ENCODE measurements around the gene TM7SF2. TPM values are rescaled to one million over a fixed set of nuclear protein-coding genes. Genes with fewer than 3 reads are reported as not detected.

TM7SF2 gene
- total RNA-seq (2014; rRNA removed; shearing (Covaris generic)): 31.9 and 45.2 TPM in 2 replicates

- Histone ChIP-seq H3K4me3 (ENCODE audit: insufficient read depth, low read depth, low read length) (peak within 1 kb of the TSS; percentile 87), H3K36me3 (replicated peaks; ENCODE audit: control insufficient read depth, insufficient read depth, low read length) (peaks cover 3% of the 10 kb centered on the region), H3K27me3 (ENCODE audit: control insufficient read depth, insufficient read depth, low read length) (no peaks in the 10 kb centered on the region)
- peak; percentile 99 for DNase-seq
These were observed at the start of gene TM7SF2 for GRCh38 chr11:65111744-65112545. Gene TM7SF2 (plus strand): TSS chr11:65111872. CDS start chr11:65112016, 144 bp downstream.

GRCh38 chr11:65063532-65063931 lies 48.1 kb upstream of the TM7SF2 start:
- Histone ChIP-seq H3K27me3 (ENCODE audit: control insufficient read depth, insufficient read depth, low read length) (no peaks in the 10 kb centered on the region), H3K4me3 (ENCODE audit: insufficient read depth, low read depth, low read length) (no peak overlapping the region), H3K36me3 (replicated peaks; ENCODE audit: control insufficient read depth, insufficient read depth, low read length) (no peaks in the 10 kb centered on the region)
- no peak for DNase-seq

GRCh38 chr11:65064847-65065240 lies 46.8 kb upstream of the TM7SF2 start:
- DNase-seq: no peak
- Histone ChIP-seq H3K36me3 (replicated peaks; ENCODE audit: control insufficient read depth, insufficient read depth, low read length) (no peaks in the 10 kb centered on the region), H3K4me3 (ENCODE audit: insufficient read depth, low read depth, low read length) (no peak overlapping the region), H3K27me3 (ENCODE audit: control insufficient read depth, insufficient read depth, low read length) (no peaks in the 10 kb centered on the region)

- H3K27me3 ChIP-seq (ENCODE audit: control insufficient read depth, insufficient read depth, low read length): no peaks in the 10 kb centered on the region
- H3K4me3 ChIP-seq (ENCODE audit: insufficient read depth, low read depth, low read length): no peak overlapping the region
- no peak for DNase-seq
- no peaks in the 10 kb centered on the region for H3K36me3 ChIP-seq (replicated peaks; ENCODE audit: control insufficient read depth, insufficient read depth, low read length)
These were observed 45.8 kb upstream of the TM7SF2 start for GRCh38 chr11:65065851-65066250.

GRCh38 chr11:65066315-65066714 lies 45.4 kb upstream of the TM7SF2 start:
- Histone ChIP-seq H3K27me3 (ENCODE audit: control insufficient read depth, insufficient read depth, low read length) (no peaks in the 10 kb centered on the region), H3K4me3 (ENCODE audit: insufficient read depth, low read depth, low read length) (no peak overlapping the region), H3K36me3 (replicated peaks; ENCODE audit: control insufficient read depth, insufficient read depth, low read length) (no peaks in the 10 kb centered on the region)
- DNase-seq: peak; percentile 74

- no peak overlapping the region for H3K4me3 ChIP-seq (ENCODE audit: insufficient read depth, low read depth, low read length)
- no peaks in the 10 kb centered on the region for H3K36me3 ChIP-seq (replicated peaks; ENCODE audit: control insufficient read depth, insufficient read depth, low read length)
- no peaks in the 10 kb centered on the region for H3K27me3 ChIP-seq (ENCODE audit: control insufficient read depth, insufficient read depth, low read length)
- peak; percentile 92 for DNase-seq
These were observed 44.8 kb upstream of the TM7SF2 start for GRCh38 chr11:65066805-65067291.

GRCh38 chr11:65067446-65067845 lies 44.2 kb upstream of the TM7SF2 start:
- Histone ChIP-seq H3K36me3 (replicated peaks; ENCODE audit: control insufficient read depth, insufficient read depth, low read length) (no peaks in the 10 kb centered on the region), H3K27me3 (ENCODE audit: control insufficient read depth, insufficient read depth, low read length) (no peaks in the 10 kb centered on the region), H3K4me3 (ENCODE audit: insufficient read depth, low read depth, low read length) (no peak overlapping the region)
- DNase-seq: peak; percentile 60

GRCh38 chr11:65069217-65069616 lies 42.5 kb upstream of the TM7SF2 start:
- H3K36me3 ChIP-seq (replicated peaks; ENCODE audit: control insufficient read depth, insufficient read depth, low read length): no peaks in the 10 kb centered on the region
- H3K4me3 ChIP-seq (ENCODE audit: insufficient read depth, low read depth, low read length): no peak overlapping the region
- no peak for DNase-seq

GRCh38 chr11:65071907-65072630 lies 39.6 kb upstream of the TM7SF2 start:
- Histone ChIP-seq H3K4me3 (ENCODE audit: insufficient read depth, low read depth, low read length) (no peak overlapping the region), H3K27me3 (ENCODE audit: control insufficient read depth, insufficient read depth, low read length) (no peaks in the 10 kb centered on the region), H3K36me3 (replicated peaks; ENCODE audit: control insufficient read depth, insufficient read depth, low read length) (peaks cover 5% of the 10 kb centered on the region; the same call in 1 of the 2 replicates)
- DNase-seq: peak; percentile 29

More at GRCh38 chr11:65069217-65069616, 42.5 kb upstream of the TM7SF2 start:
- H3K27me3 ChIP-seq (ENCODE audit: control insufficient read depth, insufficient read depth, low read length): no peaks in the 10 kb centered on the region

GRCh38 chr11:65072631-65072966 lies 39.1 kb upstream of the TM7SF2 start:
- Histone ChIP-seq H3K36me3 (replicated peaks; ENCODE audit: control insufficient read depth, insufficient read depth, low read length) (peaks cover 10% of the 10 kb centered on the region), H3K4me3 (ENCODE audit: insufficient read depth, low read depth, low read length) (no peak overlapping the region), H3K27me3 (ENCODE audit: control insufficient read depth, insufficient read depth, low read length) (no peaks in the 10 kb centered on the region)
- no peak for DNase-seq

- DNase-seq: no peak
- H3K4me3 ChIP-seq (ENCODE audit: insufficient read depth, low read depth, low read length): no peak overlapping the region
- no peaks in the 10 kb centered on the region for H3K27me3 ChIP-seq (ENCODE audit: control insufficient read depth, insufficient read depth, low read length)
- H3K36me3 ChIP-seq (replicated peaks; ENCODE audit: control insufficient read depth, insufficient read depth, low read length): peaks cover 39% of the 10 kb centered on the region
These were observed 34.2 kb upstream of the TM7SF2 start for GRCh38 chr11:65077451-65077850.

GRCh38 chr11:65078151-65078550 lies 33.5 kb upstream of the TM7SF2 start:
- DNase-seq: peak; percentile 85
- Histone ChIP-seq H3K4me3 (ENCODE audit: insufficient read depth, low read depth, low read length) (no peak overlapping the region), H3K36me3 (replicated peaks; ENCODE audit: control insufficient read depth, insufficient read depth, low read length) (peaks cover 39% of the 10 kb centered on the region), H3K27me3 (ENCODE audit: control insufficient read depth, insufficient read depth, low read length) (no peaks in the 10 kb centered on the region)

- no peaks in the 10 kb centered on the region for H3K27me3 ChIP-seq (ENCODE audit: control insufficient read depth, insufficient read depth, low read length)
- peaks cover 39% of the 10 kb centered on the region for H3K36me3 ChIP-seq (replicated peaks; ENCODE audit: control insufficient read depth, insufficient read depth, low read length)
- DNase-seq: no peak
- H3K4me3 ChIP-seq (ENCODE audit: insufficient read depth, low read depth, low read length): no peak overlapping the region
These were observed 32.8 kb upstream of the TM7SF2 start for GRCh38 chr11:65078786-65079342.

- Histone ChIP-seq H3K36me3 (replicated peaks; ENCODE audit: control insufficient read depth, insufficient read depth, low read length) (peaks cover 26% of the 10 kb centered on the region), H3K27me3 (ENCODE audit: control insufficient read depth, insufficient read depth, low read length) (no peaks in the 10 kb centered on the region), H3K4me3 (ENCODE audit: insufficient read depth, low read depth, low read length) (peak overlapping the region; percentile 88)
- peak; percentile 40 for DNase-seq
These were observed 28.4 kb upstream of the TM7SF2 start for GRCh38 chr11:65083134-65083833.

Data from H7 (cell line).